HG02798 (cell line): ENCODE results near the gene ST7.

Experiments
- ATAC-seq: cut with Tn5 transposase; IDR thresholded peaks from one replicate; pipeline ENCODE4 v1.9.1; 2021; ENCODE audit warnings: mild to moderate bottlenecking; ENCODE audit not compliant: unreplicated experiment, poor library complexity

The ST7 gene

DNA sequence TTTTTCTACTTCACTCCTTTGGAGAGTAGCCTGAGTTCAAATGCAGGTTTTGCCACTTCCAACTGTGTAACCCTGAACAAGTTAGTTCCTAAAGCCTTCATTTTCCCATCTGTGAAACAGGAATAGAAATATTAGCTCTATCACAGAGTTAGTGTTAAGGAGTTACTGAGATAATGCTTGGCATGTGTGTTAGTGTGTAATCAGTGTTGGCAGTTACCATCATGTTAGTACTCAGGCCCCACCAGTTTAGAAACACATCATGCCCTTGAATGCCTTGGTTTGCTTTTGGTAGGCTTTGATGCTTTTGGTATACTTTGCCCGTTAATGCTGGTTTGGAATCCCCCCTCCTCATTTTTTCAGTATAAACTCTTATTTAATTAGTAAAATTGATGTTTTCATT is 249.9 kb downstream of the ST7 start:
- no peak for ATAC-seq

DNA sequence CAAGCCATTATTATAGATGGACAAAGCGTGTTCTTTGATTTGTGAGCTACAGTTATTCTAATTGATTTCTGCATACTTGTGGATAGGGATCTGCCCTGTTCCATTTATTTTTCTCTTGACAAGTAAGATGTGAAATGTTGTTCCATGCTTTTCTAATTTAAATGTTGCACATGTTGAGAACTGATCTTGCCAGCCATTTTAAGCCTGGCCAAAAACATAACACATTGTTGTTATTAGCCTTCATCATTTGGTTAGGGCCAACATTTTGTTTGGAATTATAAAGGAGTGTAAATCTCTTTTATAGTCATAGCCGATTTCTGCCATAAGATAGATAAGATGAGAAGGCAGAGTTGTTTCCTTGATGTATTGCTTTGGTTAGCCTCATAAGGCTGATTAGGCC is 252.6 kb downstream of the ST7 start:
- no peak for ATAC-seq

DNA sequence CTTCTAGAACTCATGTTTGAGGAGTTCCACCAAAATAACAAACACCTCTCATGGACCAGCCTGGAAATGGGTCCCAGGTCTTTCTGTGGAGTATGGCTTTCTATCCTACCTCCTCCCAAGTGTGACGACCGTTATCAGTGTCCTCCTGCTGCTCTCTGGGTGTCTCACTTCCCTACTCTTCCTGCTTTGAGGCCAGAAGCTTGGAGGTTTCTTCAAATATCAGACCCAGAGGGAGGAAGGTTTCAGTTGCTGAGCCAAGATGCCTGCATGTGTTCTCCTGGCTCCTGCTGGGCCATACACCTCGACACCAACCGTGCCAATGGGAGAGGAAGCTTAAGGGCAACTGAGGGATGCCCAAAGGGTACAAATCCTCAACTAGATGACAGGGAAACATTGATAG is 255.0 kb downstream of the ST7 start:
- ATAC-seq, result no peak

DNA sequence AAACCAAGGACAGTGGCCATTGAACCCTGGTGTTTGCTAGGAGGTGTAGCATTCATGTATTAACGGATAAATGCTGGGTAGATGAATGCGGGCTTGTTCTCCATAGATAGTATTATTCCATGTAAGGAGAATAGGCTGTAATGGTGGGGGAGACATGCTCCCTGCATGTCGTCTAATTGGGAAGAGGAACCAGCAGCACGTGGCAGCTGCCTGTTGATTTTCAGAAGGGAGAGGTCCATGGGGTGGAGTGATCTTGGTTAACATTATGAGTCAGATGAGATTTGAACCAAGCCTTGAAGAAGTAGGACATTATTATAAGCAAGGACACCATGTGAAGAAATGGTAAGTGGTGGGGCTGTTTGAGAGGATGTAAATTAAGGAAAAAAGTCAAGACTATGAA is 257.1 kb downstream of the ST7 start:
- no peak for ATAC-seq

DNA sequence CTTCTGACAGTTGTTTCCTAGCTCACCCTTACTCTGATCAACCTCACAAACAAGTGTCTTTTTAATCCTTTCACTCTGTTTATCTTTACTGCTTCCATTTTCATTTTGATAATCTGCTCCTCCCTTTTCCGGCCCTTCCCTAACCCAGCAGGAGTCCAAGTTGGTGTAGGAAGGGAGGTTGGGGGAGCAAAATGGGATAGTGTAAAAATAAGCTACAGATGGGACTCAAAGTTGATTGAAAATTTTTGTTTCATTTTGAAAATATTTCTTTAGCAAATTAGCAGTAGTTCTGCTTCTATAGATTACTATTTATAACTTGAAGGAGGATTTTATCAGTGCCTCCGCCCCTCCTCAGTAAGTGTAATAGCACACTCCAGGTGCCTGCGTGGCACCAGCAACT is 257.6 kb downstream of the ST7 start:
- no peak for ATAC-seq

DNA sequence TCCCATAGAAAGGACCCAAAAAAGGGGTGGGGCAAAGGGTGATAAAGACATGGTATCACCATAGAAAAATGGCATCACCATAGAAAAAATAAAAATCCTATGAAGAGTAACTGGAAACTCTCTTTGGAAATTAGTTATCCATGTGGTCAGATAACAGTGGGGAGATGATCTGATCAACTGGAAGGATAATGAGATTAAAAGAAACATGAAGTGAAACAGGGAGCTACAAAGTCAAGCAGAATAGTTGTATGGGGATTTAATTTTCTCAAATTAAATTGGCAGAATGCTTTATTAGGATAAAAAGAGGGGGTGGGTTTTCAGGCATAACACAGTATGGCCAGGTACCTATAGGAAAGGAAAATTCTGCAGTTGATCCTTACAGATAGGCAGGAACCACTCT is 258.3 kb downstream of the ST7 start:
- ATAC-seq, result no peak

DNA sequence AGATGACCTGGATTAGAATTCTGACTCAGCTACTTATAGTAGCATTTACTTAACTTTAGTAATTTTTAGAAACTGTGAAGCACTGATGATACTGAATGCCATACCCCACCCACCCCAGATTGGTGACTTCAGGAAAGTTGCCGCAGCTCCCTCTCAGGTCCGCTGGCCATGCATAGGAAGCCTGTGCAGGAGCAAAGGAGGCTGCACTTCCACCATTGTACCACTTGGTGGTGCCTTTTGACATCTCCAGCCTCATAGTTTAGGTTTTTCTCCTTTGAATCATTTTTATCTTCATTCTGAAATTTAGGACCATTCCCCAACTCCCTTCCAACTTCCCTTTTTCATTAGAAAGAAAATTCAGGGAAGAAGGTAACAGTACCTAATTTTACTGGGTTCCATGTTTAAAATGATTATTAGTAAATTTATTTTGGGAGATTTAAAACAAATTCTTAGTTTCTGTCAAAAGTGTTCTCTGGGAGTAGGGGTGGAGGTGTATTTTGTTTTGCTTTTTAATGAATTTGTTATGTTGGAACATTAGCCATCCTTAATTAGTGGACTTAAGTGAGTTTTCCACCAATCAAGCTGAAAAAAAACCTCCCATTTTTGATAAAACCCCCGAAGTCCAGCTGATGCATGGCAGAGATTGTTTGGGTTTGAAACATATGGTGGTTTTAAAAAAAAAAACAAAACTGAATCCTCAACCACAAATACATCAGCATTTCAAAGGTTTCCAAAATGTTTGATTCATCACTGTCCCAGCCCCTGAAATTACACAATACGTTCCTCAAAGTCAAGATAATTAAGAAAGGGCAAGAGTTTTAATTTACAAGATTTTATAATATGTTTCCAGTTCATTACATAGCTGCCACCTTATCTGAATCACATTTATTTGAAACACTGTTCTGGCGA is 259.9 kb downstream of the ST7 start:
- ATAC-seq, result peak; percentile 84

DNA sequence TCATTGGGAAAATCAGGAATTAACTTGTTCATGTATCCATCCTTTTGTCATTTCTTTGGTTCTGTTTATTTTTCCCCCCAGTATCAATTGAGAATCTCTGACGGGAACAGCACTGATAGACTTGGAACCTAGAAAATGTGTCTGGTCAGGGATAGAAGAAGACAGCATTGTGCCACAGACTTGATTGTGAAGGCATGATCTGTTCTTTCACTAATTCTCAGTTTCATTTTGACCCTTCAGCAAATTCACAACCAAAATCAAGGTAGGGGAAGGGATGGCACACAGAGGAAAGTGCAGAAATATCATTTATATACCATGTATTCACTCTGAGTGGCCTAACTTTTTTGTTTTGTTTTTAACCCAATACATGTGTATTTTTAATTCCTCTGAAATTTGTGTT is 262.7 kb downstream of the ST7 start:
- no peak for ATAC-seq

DNA sequence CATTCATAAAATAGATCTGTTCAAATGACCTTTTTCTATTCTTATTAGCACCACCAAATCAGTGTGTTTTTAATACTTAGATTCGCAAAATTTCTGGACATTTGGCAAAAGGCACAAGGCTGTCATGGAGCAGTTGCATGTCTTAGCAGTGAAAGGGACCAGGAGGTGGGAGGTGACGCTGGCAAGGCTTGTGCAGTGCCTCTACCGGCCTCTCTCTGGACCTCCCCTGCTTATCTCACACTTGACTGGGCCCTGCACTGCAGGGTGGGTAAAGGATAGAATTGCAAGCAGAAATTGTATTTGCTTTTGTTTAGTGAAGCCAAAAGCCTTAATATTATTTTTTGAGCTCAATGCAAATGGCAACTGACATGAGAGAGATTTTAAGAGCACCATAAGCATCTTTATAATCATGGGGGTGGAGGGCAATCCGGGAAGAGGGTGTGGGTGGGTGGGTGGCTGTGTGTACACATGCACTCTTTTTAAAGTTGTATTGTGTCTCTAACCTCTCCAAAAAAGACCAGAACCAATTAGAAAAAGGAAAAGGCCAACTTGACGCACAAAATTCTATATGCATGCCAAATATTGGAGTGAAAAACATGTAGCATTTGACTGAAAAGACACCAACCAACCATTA is 263.3 kb downstream of the ST7 start:
- ATAC-seq, result no peak

DNA sequence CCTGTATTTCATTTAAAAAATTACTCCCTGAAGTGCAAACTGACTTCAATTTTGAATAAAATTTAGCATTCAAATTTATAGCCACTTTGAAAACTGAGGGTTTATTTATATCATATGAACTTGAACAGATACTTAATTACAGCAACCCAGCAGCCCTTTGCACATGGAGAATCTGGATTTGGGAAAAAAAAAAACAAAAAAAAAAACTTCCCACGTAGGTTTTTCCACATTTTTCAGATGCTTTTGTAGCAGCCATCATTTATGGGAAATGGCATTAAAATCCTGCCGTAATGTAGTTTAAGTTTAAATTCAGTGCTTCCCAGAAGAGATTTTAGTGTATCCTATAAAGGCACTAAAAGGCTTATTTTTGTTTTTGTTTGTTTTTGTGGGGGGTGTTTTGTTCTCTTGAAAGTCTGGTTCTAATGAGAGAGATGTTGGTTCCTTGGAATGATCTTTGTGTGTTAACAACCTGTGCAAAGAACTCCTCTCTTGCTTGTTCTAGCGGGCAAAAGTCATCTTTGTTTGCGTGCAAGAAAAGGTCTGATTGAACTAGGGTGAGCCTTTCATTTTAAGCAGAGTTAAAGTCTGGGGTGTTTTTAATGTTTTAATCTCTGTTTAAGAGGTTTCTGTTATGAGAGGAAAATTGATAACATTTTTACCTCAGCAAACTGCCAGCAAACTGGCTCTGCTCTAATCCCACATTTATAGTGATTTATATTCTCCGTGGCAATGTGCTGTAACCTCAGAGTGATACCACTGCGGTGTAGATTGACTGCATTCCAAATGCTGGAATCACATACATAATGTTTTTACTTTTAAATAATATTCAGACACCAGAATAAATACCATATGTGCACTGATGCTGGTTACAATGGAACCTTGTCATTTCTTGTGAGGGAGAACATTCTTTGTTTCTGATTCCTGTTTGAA is 264.1 kb downstream of the ST7 start:
- ATAC-seq, result no peak

DNA sequence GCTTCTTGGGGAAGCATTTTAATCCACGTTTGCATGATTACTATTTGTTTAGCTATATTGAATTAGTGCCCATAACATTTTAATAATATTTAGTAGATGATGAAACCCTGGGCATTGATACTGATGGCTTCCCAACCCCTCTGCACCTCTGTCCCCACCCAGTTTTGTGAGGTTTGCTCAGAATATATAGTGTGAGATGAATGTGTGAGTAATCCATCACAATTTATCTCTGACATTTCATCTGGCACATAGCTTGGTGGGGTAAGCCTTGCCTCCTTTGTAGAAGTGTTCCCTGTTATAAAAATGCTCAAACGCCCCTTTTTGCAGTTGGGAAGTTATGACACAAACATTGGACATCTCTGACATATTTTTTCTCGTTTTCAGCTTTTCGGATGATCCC is 265.4 kb downstream of the ST7 start:
- no peak for ATAC-seq

DNA sequence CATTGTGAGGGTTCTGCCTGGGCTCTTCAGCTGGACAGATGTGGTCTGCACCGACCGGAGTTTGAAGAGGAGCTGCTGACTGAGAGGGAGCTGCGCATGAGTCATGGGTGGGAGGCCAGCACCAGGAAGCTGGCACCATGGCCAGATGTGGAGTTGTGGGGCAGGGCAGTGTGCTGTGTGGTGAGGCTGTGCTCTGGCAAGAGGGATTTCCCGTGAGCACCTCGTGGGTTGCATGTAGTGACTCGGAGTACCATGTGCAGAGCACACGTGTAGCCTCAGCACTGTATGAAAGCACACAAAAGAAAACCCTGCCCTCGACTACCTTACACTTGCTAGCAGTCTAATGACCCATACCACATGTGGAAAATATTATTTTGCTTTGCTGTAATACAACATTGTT is 266.2 kb downstream of the ST7 start:
- ATAC-seq, result no peak

DNA sequence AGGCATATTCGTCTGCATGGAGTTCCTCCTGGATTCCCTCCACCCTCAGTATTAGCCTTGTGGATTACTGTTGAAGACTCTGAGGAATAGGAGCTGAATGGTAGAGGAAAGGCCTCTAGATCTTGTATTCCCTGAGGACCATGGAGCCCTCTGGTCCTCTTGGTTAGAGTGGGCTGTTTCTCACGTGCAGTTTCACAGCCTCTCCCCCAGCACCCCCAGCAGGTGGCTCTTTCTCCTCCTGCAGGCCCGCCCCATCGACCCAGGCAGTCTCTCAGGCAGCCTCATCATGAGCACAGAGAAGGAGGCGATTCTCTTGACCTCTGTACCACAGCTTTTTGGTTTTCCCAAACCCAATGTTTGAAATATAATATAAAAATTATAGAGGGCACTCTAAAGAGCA is 267.5 kb downstream of the ST7 start:
- no peak for ATAC-seq

DNA sequence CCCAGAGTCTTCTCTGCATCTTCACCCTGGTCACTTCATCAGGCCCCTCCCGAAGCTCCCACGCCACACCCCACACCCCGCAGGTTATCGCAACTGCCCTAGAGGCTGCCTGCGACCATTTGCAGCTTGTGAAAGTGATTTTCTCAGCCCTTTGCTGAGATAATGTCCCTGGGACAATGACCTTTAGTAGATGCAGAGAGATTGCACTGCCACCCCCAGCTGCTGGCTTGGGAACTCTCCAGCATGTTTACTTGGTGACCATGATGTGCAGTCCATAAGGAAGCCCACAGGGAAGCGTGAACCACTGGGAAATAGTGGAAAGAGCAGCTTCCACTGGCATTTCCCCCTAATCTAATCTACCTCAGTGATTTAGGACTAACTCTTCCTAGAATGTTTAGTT is 272.2 kb downstream of the ST7 start:
- no peak for ATAC-seq

DNA sequence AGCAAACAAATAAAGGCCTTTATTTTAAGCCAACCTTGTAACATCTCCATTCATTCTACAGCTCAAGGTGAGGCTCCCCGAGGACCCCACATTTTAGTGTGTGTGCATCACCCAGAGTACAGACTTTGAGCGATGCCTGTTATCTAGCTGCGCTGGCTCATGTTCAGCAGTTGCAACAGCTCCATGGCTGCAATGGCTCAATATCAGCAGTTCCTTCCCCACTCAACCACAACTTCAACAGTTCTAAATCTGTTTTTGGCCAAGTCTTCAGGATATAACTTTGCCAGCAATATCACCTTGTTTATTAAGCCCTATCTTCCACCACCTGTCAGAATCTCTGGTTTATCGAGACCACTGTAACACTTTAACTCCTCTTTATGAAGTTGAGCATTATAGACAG is 273.8 kb downstream of the ST7 start:
- no peak for ATAC-seq

DNA sequence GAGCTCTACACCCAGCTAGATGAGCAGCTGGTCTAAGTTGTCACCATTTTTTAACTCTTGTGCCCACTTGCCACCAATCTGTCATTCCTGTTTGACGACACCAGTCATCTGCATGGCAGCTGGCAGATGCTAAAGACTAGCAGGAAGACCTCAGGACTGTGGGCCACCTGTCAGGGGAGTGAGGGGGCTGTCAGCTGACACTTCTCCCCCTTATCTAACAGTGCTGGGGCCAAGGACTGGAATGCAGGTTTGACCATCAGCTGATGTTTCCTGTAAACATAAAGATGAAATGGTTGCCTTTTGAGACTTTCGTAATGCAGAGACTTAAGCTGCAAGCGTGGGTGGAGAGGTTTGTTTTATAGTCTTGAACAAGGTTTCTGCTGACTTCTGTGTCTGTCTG is 276.0 kb downstream of the ST7 start:
- no peak for ATAC-seq

DNA sequence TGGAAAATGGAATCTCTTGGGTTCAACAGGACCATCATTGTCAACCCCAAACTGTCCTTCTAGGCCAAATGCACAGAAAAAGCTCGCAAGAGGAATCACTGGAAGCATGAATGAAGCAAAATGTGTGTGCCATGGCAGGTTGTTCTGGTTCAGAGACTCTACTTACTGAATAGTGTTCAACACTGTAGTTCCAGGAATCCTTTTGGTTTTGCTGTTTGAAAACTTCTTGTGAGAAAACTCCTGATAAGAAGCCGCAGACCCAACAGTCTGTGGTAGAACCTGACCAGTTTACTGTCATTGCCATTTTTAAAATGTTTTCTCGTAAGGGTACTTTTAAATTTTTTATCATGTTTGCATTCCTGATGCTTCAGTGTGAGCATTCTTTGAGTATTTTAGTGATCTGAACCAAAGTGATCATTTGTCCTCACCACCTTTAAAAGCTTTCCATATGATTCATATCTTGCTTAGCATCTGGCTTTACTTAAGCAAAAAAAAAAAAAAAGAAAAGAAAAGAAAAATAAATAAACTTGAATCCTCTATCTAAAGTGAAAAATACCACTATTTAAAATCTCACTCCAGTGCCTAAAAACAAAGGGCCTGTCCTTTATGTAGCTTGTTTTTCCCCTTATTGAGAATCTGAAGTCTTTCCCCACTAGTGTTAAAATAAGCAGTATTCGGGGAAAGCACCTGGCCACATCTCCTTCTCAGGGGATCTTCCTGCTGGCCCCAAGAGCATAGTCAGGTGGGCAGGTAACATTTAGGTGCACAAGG is 277.2 kb downstream of the ST7 start:
- peak; percentile 86 for ATAC-seq

DNA sequence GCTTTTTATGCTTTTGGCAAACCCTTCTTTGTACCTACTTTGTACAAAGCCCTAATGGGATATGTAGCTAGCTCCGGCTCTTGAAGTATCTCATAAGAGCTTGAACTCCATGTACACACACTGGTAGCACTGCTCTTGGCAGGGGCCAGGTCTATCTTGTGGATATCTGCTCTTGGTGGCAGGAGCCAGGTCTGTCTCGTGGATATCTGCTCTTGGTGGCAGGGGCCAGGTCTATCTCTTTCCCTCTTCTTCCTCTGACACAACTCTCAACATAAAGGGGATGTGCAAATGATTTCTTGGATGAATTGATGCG is 277.7 kb downstream of the ST7 start:
- ATAC-seq, result no peak

DNA sequence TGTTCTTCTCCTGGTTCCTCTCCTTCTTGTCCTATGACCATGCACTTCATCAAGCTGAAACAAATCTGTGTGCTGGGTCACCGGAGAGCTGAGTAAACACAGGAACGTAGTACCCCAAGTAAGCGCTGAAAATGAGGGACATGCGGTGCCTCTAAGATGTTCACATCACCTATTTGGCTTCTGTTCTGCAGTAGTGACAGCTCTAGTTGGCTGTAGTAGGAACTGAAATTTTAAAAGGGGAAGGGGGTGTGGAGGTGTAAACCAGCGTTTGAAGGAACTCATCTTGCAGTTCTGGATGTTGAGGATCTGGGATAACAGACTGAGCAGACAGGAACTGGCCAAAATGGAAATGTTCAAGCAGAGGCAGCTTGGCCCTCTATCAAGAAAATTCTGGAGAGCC is 284.3 kb downstream of the ST7 start:
- ATAC-seq, result peak; percentile 56

DNA sequence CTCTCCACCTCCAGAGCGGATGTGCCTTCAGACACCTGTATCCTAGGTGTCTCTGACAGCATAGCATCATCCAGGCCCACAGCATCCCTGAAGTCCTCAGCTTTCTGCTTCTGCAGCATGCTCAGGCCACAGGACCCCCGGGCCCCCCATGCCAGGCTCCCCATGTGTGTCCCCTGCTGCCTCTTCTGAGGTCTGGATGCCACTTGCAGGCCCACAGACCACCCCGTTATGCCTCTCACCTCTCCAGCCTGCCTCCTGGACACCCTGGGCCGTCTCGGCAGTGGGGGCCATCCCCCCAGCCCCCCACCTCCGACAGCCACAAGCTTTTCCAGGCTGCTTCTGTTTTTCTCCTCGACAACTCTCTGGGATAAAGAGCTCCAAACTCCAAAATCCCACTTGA is 285.2 kb downstream of the ST7 start:
- no peak for ATAC-seq
